ENCODE results near the gene CD96. TPM values are rescaled to one million over a fixed set of nuclear protein-coding genes. Genes with fewer than 3 reads are reported as not detected.
"Not testable (repeated sequence)": the region's sequence is repeated elsewhere in the genome, so short reads cannot be mapped to it uniquely, and the experiment has no call there.

CD96 gene
- total and polyA plus RNA-seq, 2 donors = 27.0 to 80.2 TPM

DNA sequence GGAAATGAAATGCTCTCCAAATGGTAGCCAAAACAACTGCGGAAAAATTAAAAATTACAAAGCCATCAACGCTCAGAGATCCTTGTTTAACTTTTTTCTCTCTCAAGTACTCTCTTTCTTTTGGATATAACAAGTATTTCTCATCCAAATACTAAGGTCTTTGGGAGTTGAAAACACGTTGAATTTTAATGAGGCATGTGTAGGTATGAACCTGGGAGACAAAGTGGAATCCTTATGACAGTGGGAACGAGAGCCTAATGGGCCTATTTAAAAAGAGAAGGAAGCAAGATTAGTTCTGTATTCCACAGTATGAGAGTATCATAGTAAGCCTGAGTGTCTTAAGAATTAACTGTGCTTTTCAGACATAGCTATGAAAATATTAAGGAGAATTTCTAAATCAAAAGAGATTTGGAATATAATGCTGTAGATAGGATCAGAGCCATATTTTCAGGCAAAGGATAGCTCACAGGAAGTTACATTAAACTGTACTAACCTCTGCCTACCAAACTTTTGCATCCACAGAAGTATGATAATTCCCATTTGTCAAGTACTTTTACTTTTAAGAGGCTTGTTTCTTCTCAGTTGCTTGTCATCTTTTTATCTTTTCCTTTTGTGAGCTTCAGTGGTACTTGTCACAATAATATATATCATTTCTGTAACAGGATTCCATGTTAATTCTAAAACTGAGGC lies 759 bp downstream of the CD96 start:
- 57% methylated on average over 4 of the region's 4 CpGs for WGBS
- Histone ChIP-seq H3K27me3 (ENCODE audit: control insufficient read depth in 2 of 2, insufficient read depth in 1 of 2, low read length in 1 of 2) (no peaks in the 10 kb centered on the region), H3K9me3 (ENCODE audit: control insufficient read depth in 2 of 2, insufficient read depth in 1 of 2, low read length in 1 of 2) (no peaks in the 10 kb centered on the region), H3K4me3 (ENCODE audit: low read length in 2 of 2) (peak overlapping the region; percentile 52 to 57), H3K4me1 (ENCODE audit: control insufficient read depth in 2 of 2, insufficient read depth in 2 of 2, low read length in 2 of 2) (peaks cover 17 to 53% of the 10 kb centered on the region in 2 donors), H3K36me3 (ENCODE audit: control insufficient read depth in 2 of 2, insufficient read depth in 2 of 2, low read length in 1 of 2) (peaks cover 0 to 12% of the 10 kb centered on the region in 2 donors), H3K27ac (ENCODE audit: low read depth in 1 of 2, low read length in 1 of 2) (peak overlapping the region; percentile 73 to 90)
- DNase-seq (ENCODE audit: low read depth in 6 of 9, low spot score in 9 of 9) = peak in 1 of 9 donors; percentile 55

DNA sequence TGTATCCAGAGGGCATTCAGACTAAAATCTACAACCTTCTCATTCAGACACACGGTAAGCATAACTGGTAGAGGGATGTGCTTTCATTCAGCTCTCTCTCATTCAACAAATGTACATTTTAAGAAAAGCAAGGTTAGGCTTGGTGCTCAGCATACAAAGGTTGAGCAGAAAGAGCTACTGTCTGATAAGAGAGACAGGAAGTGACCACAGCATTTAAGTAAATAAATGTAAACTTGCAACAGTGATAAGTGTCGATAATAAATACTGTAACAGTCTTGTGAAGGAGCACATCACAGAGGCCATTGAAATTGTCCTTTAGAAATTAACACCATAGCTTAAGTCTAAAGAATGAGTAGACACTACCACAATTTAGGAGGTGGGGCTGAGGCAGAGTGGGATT lies 3.4 kb downstream of the CD96 start:
- Histone ChIP-seq H3K4me1 (ENCODE audit: control insufficient read depth in 2 of 2, insufficient read depth in 2 of 2, low read length in 2 of 2) (peaks cover 15 to 53% of the 10 kb centered on the region in 2 donors), H3K27ac (ENCODE audit: low read depth in 1 of 2, low read length in 1 of 2) (peak overlapping the region in 1 of 2 donors; percentile 35), H3K27me3 (ENCODE audit: control insufficient read depth in 2 of 2, insufficient read depth in 1 of 2, low read length in 1 of 2) (no peaks in the 10 kb centered on the region), H3K36me3 (ENCODE audit: control insufficient read depth in 2 of 2, insufficient read depth in 2 of 2, low read length in 1 of 2) (peaks cover 0 to 17% of the 10 kb centered on the region in 2 donors), H3K4me3 (ENCODE audit: low read length in 2 of 2) (no peak overlapping the region), H3K9me3 (ENCODE audit: control insufficient read depth in 2 of 2, insufficient read depth in 1 of 2, low read length in 1 of 2) (no peaks in the 10 kb centered on the region)
- peak in 1 of 9 donors; percentile 34 for DNase-seq (ENCODE audit: low read depth in 6 of 9, low spot score in 9 of 9)
- WGBS = 86% methylated on average over 2 of the region's 2 CpGs

DNA sequence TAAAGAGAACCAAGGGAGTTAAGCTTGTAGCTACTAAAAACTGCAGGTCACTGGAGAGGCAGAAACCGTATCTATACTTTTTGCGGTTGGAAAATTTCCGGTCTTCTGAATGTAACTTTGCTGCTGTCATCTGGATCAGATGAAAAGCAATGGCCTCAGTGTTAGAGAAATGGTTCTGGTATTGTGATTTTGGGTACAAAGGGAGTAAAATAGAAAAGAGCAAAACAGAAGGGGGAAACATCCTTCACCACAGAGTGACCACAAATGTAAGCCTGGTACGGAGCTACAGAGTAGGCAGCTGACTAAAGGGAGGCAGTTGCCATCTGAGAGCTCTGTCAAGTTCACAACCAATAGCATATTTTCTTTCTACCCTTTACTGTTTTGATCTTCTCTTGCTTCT lies 5.6 kb downstream of the CD96 start:
- Histone ChIP-seq H3K27me3 (ENCODE audit: control insufficient read depth in 2 of 2, insufficient read depth in 1 of 2, low read length in 1 of 2) (no peaks in the 10 kb centered on the region), H3K27ac (ENCODE audit: low read depth in 1 of 2, low read length in 1 of 2) (peak overlapping the region; percentile 87 to 93), H3K36me3 (ENCODE audit: control insufficient read depth in 2 of 2, insufficient read depth in 2 of 2, low read length in 1 of 2) (peaks cover 0 to 29% of the 10 kb centered on the region in 2 donors), H3K4me3 (ENCODE audit: low read length in 2 of 2) (peak overlapping the region; percentile 29 to 40), H3K9me3 (ENCODE audit: control insufficient read depth in 2 of 2, insufficient read depth in 1 of 2, low read length in 1 of 2) (no peaks in the 10 kb centered on the region), H3K4me1 (ENCODE audit: control insufficient read depth in 2 of 2, insufficient read depth in 2 of 2, low read length in 2 of 2) (peaks cover 15 to 35% of the 10 kb centered on the region in 2 donors)
- WGBS = 3% methylated on average over 4 of the region's 4 CpGs
- peak in 8 of 9 donors; percentile 58 to 93 (median 80) for DNase-seq (ENCODE audit: low read depth in 6 of 9, low spot score in 9 of 9)

DNA sequence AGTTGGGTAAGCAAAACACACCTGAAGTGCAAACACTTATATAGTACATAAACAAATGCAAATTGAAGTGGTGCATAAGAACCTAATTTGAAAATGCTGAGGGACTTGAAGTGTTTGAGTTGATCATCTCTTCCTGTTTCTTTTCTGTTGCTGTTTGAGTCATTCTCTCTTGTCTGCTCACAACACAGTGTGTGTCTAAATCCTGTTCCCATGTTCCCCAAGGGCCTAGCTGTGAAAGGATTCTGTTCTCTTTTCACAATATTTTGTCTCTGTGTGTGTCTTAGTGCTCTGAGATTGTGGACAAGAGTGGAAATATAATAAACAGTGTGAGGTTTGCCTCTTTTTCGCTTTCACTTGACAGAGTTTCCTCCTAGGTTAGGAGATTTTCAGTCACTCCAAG lies 6.1 kb downstream of the CD96 start:
- DNase-seq (ENCODE audit: low read depth in 6 of 9, low spot score in 9 of 9) = no peak
- H3K9me3 ChIP-seq (ENCODE audit: control insufficient read depth in 2 of 2, insufficient read depth in 1 of 2, low read length in 1 of 2) = no peaks in the 10 kb centered on the region
- H3K4me3 ChIP-seq (ENCODE audit: low read length in 2 of 2) = peak overlapping the region; percentile 29 to 40
- peaks cover 15 to 35% of the 10 kb centered on the region in 2 donors for H3K4me1 ChIP-seq (ENCODE audit: control insufficient read depth in 2 of 2, insufficient read depth in 2 of 2, low read length in 2 of 2)
- H3K27ac ChIP-seq (ENCODE audit: low read depth in 1 of 2, low read length in 1 of 2) = peak overlapping the region; percentile 87 to 93
- H3K36me3 ChIP-seq (ENCODE audit: control insufficient read depth in 2 of 2, insufficient read depth in 2 of 2, low read length in 1 of 2) = peaks cover 0 to 29% of the 10 kb centered on the region in 2 donors
- 25% methylated on average over 1 of the region's 1 CpG for WGBS
- H3K27me3 ChIP-seq (ENCODE audit: control insufficient read depth in 2 of 2, insufficient read depth in 1 of 2, low read length in 1 of 2) = no peaks in the 10 kb centered on the region

DNA sequence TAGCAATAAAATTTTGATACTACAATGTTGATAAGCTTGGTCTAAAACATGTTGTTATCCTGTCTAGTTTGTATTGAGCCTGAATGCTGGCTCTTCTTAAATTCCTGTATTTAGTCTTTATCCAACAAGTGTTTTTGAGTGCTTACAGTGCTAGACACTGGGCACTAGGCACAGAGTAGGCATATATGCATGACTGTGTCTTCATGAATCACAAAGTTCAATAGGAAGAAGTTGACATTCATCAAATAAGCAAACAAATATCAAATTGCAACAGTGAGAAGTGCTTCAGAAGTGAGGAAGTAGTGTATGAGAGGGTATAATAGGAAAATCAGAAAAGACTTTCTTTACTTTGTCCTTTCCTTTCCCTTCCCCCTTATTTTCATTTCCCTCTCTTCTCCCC lies 6.8 kb downstream of the CD96 start:
- peaks cover 15 to 35% of the 10 kb centered on the region in 2 donors for H3K4me1 ChIP-seq (ENCODE audit: control insufficient read depth in 2 of 2, insufficient read depth in 2 of 2, low read length in 2 of 2)
- H3K9me3 ChIP-seq (ENCODE audit: control insufficient read depth in 2 of 2, insufficient read depth in 1 of 2, low read length in 1 of 2) = no peaks in the 10 kb centered on the region
- peak in 1 of 9 donors; percentile 41 for DNase-seq (ENCODE audit: low read depth in 6 of 9, low spot score in 9 of 9)
- H3K27ac ChIP-seq (ENCODE audit: low read depth in 1 of 2, low read length in 1 of 2) = peak overlapping the region; percentile 82 to 93
- no peaks in the 10 kb centered on the region for H3K27me3 ChIP-seq (ENCODE audit: control insufficient read depth in 2 of 2, insufficient read depth in 1 of 2, low read length in 1 of 2)
- peaks cover 0 to 29% of the 10 kb centered on the region in 2 donors for H3K36me3 ChIP-seq (ENCODE audit: control insufficient read depth in 2 of 2, insufficient read depth in 2 of 2, low read length in 1 of 2)
- peak overlapping the region; percentile 29 to 40 for H3K4me3 ChIP-seq (ENCODE audit: low read length in 2 of 2)

DNA sequence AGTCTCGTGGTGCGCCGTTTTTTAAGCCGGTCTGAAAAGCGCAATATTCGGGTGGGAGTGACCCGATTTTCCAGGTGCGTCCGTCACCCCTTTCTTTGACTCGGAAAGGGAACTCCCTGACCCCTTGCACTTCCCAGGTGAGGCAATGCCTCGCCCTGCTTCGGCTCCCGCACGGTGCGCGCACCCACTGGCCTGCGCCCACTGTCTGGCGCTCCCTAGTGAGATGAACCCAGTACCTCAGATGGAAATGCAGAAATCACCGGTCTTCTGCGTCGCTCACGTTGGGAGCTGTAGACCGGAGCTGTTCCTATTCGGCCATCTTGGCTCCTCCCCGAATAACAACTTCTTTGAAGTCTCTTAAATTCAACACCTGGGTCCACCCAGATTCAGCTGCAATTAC lies 19.9 kb downstream of the CD96 start:
- H3K36me3 ChIP-seq (ENCODE audit: control insufficient read depth in 2 of 2, insufficient read depth in 2 of 2, low read length in 1 of 2); H3K27me3 ChIP-seq (ENCODE audit: control insufficient read depth in 2 of 2, insufficient read depth in 1 of 2, low read length in 1 of 2); H3K4me1 ChIP-seq (ENCODE audit: control insufficient read depth in 2 of 2, insufficient read depth in 2 of 2, low read length in 2 of 2); H3K9me3 ChIP-seq (ENCODE audit: control insufficient read depth in 2 of 2, insufficient read depth in 1 of 2, low read length in 1 of 2); DNase-seq (ENCODE audit: low read depth in 6 of 9, low spot score in 9 of 9); H3K27ac ChIP-seq (ENCODE audit: low read depth in 1 of 2, low read length in 1 of 2); H3K4me3 ChIP-seq (ENCODE audit: low read length in 2 of 2): not testable (repeated sequence)
- 94% methylated on average over 16 of the region's 25 CpGs for WGBS

DNA sequence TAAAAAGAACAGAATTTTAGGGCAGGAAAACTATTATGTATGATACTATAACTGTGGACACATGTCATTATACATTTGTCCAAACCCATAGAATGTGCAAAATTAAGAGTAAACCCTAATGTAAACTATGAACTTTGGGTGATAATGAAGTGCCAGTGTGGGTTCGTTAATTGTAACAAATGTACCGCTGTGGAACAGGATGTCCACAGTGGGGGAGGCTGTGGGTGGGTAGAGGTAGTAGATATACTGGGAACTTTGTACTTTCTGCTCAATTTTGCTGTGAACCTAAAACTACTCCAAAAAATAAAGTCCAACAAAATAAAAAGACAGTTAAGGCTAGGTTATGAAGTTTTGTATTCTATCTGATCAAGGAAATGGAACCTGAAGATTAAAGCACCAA lies 24.8 kb downstream of the CD96 start:
- Histone ChIP-seq H3K4me3 (ENCODE audit: low read length in 2 of 2) (no peak overlapping the region), H3K4me1 (ENCODE audit: control insufficient read depth in 2 of 2, insufficient read depth in 2 of 2, low read length in 2 of 2) (no peaks in the 10 kb centered on the region), H3K9me3 (ENCODE audit: control insufficient read depth in 2 of 2, insufficient read depth in 1 of 2, low read length in 1 of 2) (no peaks in the 10 kb centered on the region), H3K27ac (ENCODE audit: low read depth in 1 of 2, low read length in 1 of 2) (no peak overlapping the region), H3K36me3 (ENCODE audit: control insufficient read depth in 2 of 2, insufficient read depth in 2 of 2, low read length in 1 of 2) (peaks cover 7 to 19% of the 10 kb centered on the region in 2 donors), H3K27me3 (ENCODE audit: control insufficient read depth in 2 of 2, insufficient read depth in 1 of 2, low read length in 1 of 2) (no peaks in the 10 kb centered on the region)
- WGBS = 66% methylated on average over 2 of the region's 2 CpGs
- DNase-seq (ENCODE audit: low read depth in 6 of 9, low spot score in 9 of 9) = no peak

DNA sequence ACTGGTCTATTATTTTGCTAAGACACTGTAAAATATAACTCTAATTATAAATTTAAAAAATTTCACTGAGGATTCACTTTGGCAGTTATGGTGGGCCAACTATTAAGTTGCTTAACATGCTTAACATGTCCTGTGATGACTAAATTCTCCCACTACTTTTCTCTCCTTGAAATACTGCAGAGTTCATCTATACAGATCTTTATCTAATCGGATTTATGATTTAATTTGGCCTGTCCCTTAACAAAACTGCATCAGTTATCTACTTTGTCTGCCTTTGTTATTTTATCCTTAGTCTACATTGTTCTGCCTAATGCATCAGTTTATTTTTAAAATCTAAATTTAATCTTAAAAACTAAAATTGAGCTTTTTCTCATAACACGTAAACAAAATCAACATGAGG lies 26.4 kb downstream of the CD96 start:
- over 99% methylated on average over 2 of the region's 2 CpGs for WGBS
- Histone ChIP-seq H3K27ac (ENCODE audit: low read depth in 1 of 2, low read length in 1 of 2) (no peak overlapping the region), H3K9me3 (ENCODE audit: control insufficient read depth in 2 of 2, insufficient read depth in 1 of 2, low read length in 1 of 2) (no peaks in the 10 kb centered on the region), H3K27me3 (ENCODE audit: control insufficient read depth in 2 of 2, insufficient read depth in 1 of 2, low read length in 1 of 2) (no peaks in the 10 kb centered on the region), H3K4me1 (ENCODE audit: control insufficient read depth in 2 of 2, insufficient read depth in 2 of 2, low read length in 2 of 2) (no peaks in the 10 kb centered on the region), H3K4me3 (ENCODE audit: low read length in 2 of 2) (no peak overlapping the region), H3K36me3 (ENCODE audit: control insufficient read depth in 2 of 2, insufficient read depth in 2 of 2, low read length in 1 of 2) (peaks cover 10 to 19% of the 10 kb centered on the region in 2 donors)
- DNase-seq (ENCODE audit: low read depth in 6 of 9, low spot score in 9 of 9) = no peak

DNA sequence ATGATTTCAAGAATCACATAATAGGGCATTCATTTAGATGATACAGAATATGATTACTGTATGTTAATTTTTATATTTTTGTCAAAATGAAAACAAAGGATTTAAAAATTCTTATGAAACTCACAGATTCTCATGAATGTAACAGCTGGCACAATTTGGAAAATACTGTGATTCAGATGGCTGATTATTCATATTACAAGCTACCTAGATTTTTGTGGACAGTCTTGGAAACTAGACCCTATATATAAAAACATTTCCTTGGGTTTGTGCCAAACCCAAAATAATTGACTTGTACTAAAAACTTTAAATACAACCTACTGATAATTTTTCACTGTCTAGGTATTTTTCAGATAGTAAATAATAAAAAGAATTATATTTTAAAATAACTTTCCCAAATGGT lies 26.9 kb downstream of the CD96 start:
- peaks cover 10 to 19% of the 10 kb centered on the region in 2 donors for H3K36me3 ChIP-seq (ENCODE audit: control insufficient read depth in 2 of 2, insufficient read depth in 2 of 2, low read length in 1 of 2)
- no peak overlapping the region for H3K27ac ChIP-seq (ENCODE audit: low read depth in 1 of 2, low read length in 1 of 2)
- no peak for DNase-seq (ENCODE audit: low read depth in 6 of 9, low spot score in 9 of 9)
- no peaks in the 10 kb centered on the region for H3K27me3 ChIP-seq (ENCODE audit: control insufficient read depth in 2 of 2, insufficient read depth in 1 of 2, low read length in 1 of 2)
- no peak overlapping the region for H3K4me3 ChIP-seq (ENCODE audit: low read length in 2 of 2)
- no peaks in the 10 kb centered on the region for H3K4me1 ChIP-seq (ENCODE audit: control insufficient read depth in 2 of 2, insufficient read depth in 2 of 2, low read length in 2 of 2)
- no peaks in the 10 kb centered on the region for H3K9me3 ChIP-seq (ENCODE audit: control insufficient read depth in 2 of 2, insufficient read depth in 1 of 2, low read length in 1 of 2)

Data from thymus (tissue), 11 donors.